ENCODE results near the gene YDJC.
A peak's percentile ranks its signal among the peaks of the same experiment; 100 is the strongest.

YDJC gene

GRCh38 chr22:21673534-21674321 lies 43.9 kb upstream of the YDJC start:
- ChIA-PET CTCF (interaction anchor here (0.6 kb wide), 1 partner anchor 28 kb away, joined by 4 read pairs; no protein-coding TSS in a partner anchor), POLR2A (interaction anchor here (1.4 kb wide), 1 partner anchor 8 kb away, joined by 6 read pairs; the partner anchor contains the start of gene PPIL2)
- TF ChIP-seq CTBP1 (IDR thresholded peaks at IDR 0.05; ENCODE audit: borderline replicate concordance), result no peak
- no peak for TF ChIP-seq SUZ12 (IDR thresholded peaks at IDR 0.05)
- TF ChIP-seq SP1 (IDR thresholded peaks at IDR 0.05), result no peak
- TF ChIP-seq HDGF (IDR thresholded peaks at IDR 0.05; ENCODE audit: borderline replicate concordance), result no peak
- TF ChIP-seq, protein P1, sequence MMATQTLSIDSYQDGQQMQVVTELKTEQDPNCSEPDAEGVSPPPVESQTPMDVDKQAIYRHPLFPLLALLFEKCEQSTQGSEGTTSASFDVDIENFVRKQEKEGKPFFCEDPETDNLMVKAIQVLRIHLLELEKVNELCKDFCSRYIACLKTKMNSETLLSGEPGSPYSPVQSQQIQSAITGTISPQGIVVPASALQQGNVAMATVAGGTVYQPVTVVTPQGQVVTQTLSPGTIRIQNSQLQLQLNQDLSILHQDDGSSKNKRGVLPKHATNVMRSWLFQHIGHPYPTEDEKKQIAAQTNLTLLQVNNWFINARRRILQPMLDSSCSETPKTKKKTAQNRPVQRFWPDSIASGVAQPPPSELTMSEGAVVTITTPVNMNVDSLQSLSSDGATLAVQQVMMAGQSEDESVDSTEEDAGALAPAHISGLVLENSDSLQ (IDR thresholded peaks at IDR 0.05), result no peak
- TF ChIP-seq ELF4 (IDR thresholded peaks at IDR 0.05), result no peak
- TF ChIP-seq FOXK2 (IDR thresholded peaks at IDR 0.05), result no peak
- no peak for TF ChIP-seq L3MBTL2 (conservative IDR thresholded peaks at IDR 0.05)
- TF ChIP-seq FOXA1 (IDR thresholded peaks at IDR 0.05), result no peak
- no peak for TF ChIP-seq FOXM1 (IDR thresholded peaks at IDR 0.05; ENCODE audit: borderline replicate concordance)
- DNase-seq (ENCODE audit: extremely low spot score), result no peak

DNA sequence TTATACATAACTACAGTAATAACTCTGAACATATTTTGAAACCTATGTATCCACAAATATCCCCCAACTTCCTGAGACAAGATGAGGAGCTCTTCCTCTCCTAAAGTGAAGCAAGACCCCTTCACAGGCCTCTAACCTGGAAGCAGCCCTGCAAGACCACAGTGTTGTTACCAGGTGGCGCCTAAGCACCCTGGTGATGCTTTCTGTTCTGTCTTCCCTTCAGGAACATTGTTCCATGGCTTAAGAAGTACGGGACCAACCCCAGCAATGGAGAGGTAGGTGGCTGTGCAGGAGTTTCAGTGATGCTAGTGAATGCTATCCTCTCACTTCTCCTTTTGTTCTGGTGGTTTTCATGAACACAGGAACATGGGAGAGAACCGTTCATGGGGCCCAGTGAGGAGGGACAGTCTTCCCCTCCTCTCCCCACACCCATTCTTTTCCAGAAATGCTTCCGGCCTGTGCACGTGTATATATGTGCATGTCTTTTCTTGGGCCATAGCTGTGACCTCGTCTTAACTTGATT lies 42.3 kb upstream of the YDJC start:
- POLR2A ChIA-PET, result no interaction called here

DNA sequence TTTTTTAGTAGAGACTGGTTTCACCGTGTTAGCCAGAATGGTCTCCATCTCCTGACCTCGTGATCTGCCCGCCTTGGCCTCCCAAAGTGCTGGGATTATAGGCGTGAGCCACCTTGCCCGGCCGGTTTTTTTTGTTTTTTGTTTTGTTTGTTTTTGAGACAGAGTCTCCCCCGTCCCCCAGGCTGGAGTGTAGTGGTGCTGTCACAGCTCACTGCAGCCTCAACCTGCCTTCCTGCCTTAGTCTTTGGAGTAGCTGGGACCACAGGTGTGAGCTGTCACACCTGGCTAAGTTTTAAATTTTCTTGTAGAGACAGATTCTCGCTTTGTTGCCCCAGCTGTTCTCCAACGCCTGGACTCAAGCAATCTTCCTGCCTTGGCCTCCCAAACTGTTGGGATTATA lies 39.2 kb upstream of the YDJC start:
- CTCF ChIA-PET, result no interaction called here
- no peak for DNase-seq (ENCODE audit: extremely low spot score)
- TF ChIP-seq BHLHE40 (IDR thresholded peaks at IDR 0.05; ENCODE audit: borderline replicate concordance) (no peak), TARDBP (IDR thresholded peaks at IDR 0.05) (no peak), FOXA1 (IDR thresholded peaks at IDR 0.05) (no peak), FOXK2 (IDR thresholded peaks at IDR 0.05) (no peak), ELF4 (IDR thresholded peaks at IDR 0.05) (no peak), HDGF (IDR thresholded peaks at IDR 0.05; ENCODE audit: borderline replicate concordance) (no peak), ARNT (IDR thresholded peaks at IDR 0.05) (no peak), SP1 (IDR thresholded peaks at IDR 0.05) (no peak), L3MBTL2 (conservative IDR thresholded peaks at IDR 0.05) (no peak), LEF1 (IDR thresholded peaks at IDR 0.05; ENCODE audit: borderline replicate concordance) (no peak), ZNF384 (IDR thresholded peaks at IDR 0.05) (no peak), SUZ12 (IDR thresholded peaks at IDR 0.05) (no peak)
- TF ChIP-seq, protein P1 (IDR thresholded peaks at IDR 0.05), result no peak
- POLR2A ChIA-PET, result interaction anchor here (0.7 to 0.9 kb wide), 2 partner anchors 11 to 24 kb away, joined by 3 read pairs; no protein-coding TSS in a partner anchor

More for the DNA sequence above, 42.3 kb upstream of the YDJC start:
- CTCF ChIA-PET, result no interaction called here
- TF ChIP-seq L3MBTL2 (conservative IDR thresholded peaks at IDR 0.05), result no peak
- no peak for TF ChIP-seq TARDBP (IDR thresholded peaks at IDR 0.05)
- TF ChIP-seq ARNT (IDR thresholded peaks at IDR 0.05), result no peak
- TF ChIP-seq SUZ12 (IDR thresholded peaks at IDR 0.05), result no peak
- no peak for TF ChIP-seq CTBP1 (IDR thresholded peaks at IDR 0.05; ENCODE audit: borderline replicate concordance)
- TF ChIP-seq, protein P1 (IDR thresholded peaks at IDR 0.05), result no peak
- TF ChIP-seq ZNF384 (IDR thresholded peaks at IDR 0.05), result no peak
- TF ChIP-seq ELF4 (IDR thresholded peaks at IDR 0.05), result no peak
- TF ChIP-seq FOXK2 (IDR thresholded peaks at IDR 0.05), result no peak
- DNase-seq (ENCODE audit: extremely low spot score), result no peak

DNA sequence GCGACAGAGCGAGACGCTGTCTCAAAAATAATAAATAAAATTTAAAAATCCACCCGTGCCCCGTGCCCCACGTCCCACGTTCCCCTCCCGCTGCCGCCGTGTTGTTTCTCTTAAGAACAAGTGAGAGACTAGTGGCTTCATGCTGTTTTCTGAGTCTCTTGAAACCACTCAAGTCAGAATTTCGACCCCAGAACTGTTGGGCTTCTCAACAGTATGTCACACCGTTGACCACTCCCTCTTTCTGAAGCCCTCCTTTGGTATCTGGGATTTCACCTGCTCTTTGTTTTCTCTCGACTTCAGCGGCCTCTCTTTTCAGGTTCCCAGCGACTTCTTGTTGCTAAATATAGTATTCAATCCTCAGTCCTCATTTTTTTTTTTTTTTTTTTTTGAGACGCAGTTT lies 37.0 kb upstream of the YDJC start:
- ChIA-PET POLR2A (interaction anchor here (1.4 to 2.7 kb wide), 3 partner anchors 14 to 26 kb away, joined by 5 to 19 read pairs (median 6); no protein-coding TSS in a partner anchor), CTCF (no interaction called here)
- TF ChIP-seq, protein P1 (IDR thresholded peaks at IDR 0.05), result no peak
- 0 out of 2 replicates have a peak, but pooled peaks have one; percentile 30 for TF ChIP-seq ZNF384 (IDR thresholded peaks at IDR 0.05)
- no peak for DNase-seq (ENCODE audit: extremely low spot score)

- no peak for TF ChIP-seq CTBP1 (IDR thresholded peaks at IDR 0.05; ENCODE audit: borderline replicate concordance)
- TF ChIP-seq, protein P1 (IDR thresholded peaks at IDR 0.05), result no peak
- TF ChIP-seq NFRKB (IDR thresholded peaks at IDR 0.05), result no peak
- no peak for TF ChIP-seq LEF1 (IDR thresholded peaks at IDR 0.05; ENCODE audit: borderline replicate concordance)
- TF ChIP-seq L3MBTL2 (conservative IDR thresholded peaks at IDR 0.05), result peak; percentile 69; the same call in 1 of the 2 replicates
- no peak for TF ChIP-seq SP1 (IDR thresholded peaks at IDR 0.05)
- no peak for TF ChIP-seq ELF4 (IDR thresholded peaks at IDR 0.05)
- no peak for TF ChIP-seq FOXA1 (IDR thresholded peaks at IDR 0.05)
- no peak for TF ChIP-seq HDGF (IDR thresholded peaks at IDR 0.05; ENCODE audit: borderline replicate concordance)
- ChIA-PET POLR2A (interaction anchor here (1.1 to 2.7 kb wide), 9 partner anchors 9 to 245 kb away, joined by 3 to 19 read pairs (median 5); no protein-coding TSS in a partner anchor), CTCF (interaction anchor here (0.6 to 1.8 kb wide), 3 partner anchors 19 to 1237 kb away, joined by 4 to 7 read pairs (median 5); no protein-coding TSS in a partner anchor)
- no peak for DNase-seq (ENCODE audit: extremely low spot score)
These were observed 35.4 kb upstream of the YDJC start for GRCh38 chr22:21665047-21665851.

Measured in HEK293T (cell line).